Neural cell (in vitro differentiated cells): ENCODE measurements around the gene ARHGAP24.

Experiments used
- CTCF ChIP-seq: fragments of 450-650 bp; IDR thresholded peaks from 2 replicates; pipeline ENCODE4 v1.5.1; 2014; ENCODE audit warnings: antibody characterized with exemption, mild to moderate bottlenecking, moderate library complexity; ENCODE audit not compliant: poor library complexity, severe bottlenecking
- EP300 ChIP-seq: fragments of 450-650 bp; conservative IDR thresholded peaks from 2 replicates; pipeline ENCODE4 v1.6.1; 2014; ENCODE audit warnings: antibody characterized with exemption, mild to moderate bottlenecking, moderate library complexity; ENCODE audit not compliant: poor library complexity, severe bottlenecking
- EZH2 ChIP-seq: fragments of 200-600, 300-800 bp; shearing (Covaris generic), sonication (generic); IDR thresholded peaks from 2 replicates; pipeline ENCODE4 v1.6.1; 2014; ENCODE audit warnings: antibody characterized with exemption, low read length, borderline replicate concordance, mild to moderate bottlenecking; ENCODE audit not compliant: insufficient read depth, poor library complexity, severe bottlenecking
- POLR2AphosphoS5 ChIP-seq: IDR thresholded peaks from 2 replicates; pipeline ENCODE4 v1.6.1; 2012
- RAD21 ChIP-seq: fragments of 450-650 bp; conservative IDR thresholded peaks from 2 replicates; pipeline ENCODE4 v1.6.1; 2014; ENCODE audit warnings: antibody characterized with exemption, mild to moderate bottlenecking, moderate library complexity
- REST ChIP-seq: IDR thresholded peaks from 2 replicates; pipeline ENCODE4 v1.6.1; 2012; ENCODE audit warnings: borderline replicate concordance

DNA sequence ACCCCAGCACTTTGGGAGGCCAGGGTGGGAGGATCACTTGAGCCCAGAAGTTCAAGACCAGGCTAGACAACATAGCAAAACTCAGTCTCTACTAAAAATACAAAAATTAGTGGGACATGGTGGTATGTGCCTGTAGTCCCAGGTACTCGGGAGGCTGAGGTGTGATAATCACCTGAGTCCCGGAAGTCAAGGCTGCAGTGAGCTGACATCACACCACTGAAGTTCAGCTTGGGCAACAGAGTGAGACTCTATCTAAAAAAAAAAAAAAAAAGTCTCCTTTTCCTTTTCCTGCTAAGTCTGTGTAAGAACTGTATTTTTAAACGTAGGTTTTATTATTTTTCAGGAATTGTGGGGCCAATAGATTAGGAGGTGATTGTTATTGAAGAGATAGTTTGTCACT is 356.7 kb downstream of the ARHGAP24 start:
- no peak for TF ChIP-seq POLR2AphosphoS5
- no peak for TF ChIP-seq CTCF
- no peak for TF ChIP-seq EZH2
- no peak for TF ChIP-seq EP300
- TF ChIP-seq REST, result no peak
- no peak for TF ChIP-seq RAD21
